ENCODE data around the gene PPDPF.
"Not testable (repeated sequence)": the region's sequence is repeated elsewhere in the genome, so short reads cannot be mapped to it uniquely, and the experiment has no call there.

PPDPF gene

DNA sequence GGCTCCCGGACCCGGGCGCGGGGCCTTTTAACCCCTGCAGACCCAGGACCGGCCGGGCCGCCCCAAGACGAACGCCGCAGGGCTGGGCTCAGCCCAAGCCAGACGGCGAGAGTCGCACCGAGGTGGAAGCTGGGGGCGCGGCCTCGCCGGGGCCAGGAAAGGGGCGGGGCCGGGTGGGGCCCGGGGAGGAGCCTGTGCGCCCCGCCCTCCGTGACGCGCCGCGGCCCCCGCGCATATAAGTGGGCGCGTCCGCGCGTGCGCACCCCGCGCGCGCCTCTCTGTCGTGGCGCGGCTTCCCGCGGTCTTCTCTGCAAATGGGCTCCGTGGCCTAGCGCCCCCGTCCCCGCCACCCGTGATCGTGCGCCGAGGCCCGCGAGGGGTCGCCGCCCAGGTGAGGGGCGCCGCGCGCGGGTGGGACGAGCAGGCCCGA is at the start of gene PPDPF:
PPDPF (plus strand) TSS at position 262 of the 430 bp plus-strand sequence. CDS start 544 bp downstream, outside the sequence.
- peak; percentile 98 for DNase-seq (ENCODE audit: low spot score)

DNA sequence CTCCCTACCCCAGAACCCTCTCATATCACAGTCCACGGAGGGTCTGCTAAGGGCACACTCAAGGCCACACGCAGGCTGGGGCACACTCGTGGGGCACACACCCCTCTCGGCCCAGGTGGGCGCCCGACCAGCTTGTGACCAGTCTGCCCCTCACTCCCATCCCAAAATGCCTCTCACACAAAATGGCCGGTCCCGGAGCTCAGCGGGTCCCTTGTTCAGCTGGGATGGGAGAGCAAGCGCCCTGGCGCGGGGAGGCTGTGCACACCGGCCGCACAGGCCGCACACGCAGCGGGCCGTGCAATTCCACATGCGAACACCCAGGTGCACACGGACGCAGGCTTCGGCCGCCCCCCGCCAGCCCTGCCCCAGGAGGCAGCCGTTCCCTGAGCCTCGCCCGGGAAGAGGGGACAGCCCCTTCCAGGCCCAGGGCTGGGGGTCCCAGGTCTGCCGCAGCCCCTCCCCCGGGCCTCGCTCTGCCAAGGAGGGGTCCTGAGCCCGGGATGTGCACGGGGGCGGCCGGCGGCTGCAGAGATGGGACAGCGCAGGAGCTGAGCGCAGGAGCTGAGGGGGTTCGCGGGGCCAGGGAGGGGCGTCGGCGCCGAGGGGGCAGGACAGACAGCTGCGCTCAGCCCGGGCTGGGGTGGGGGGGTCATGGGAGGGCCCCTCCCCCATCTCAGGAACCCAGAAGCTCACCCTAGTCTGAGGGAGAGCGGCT is 49.4 kb upstream of the PPDPF start:
- no peak for DNase-seq (ENCODE audit: low spot score)

- DNase-seq (ENCODE audit: low spot score): no peak
These were observed 48.9 kb upstream of the PPDPF start for GRCh38 chr20:63471717-63471980.

GRCh38 chr20:63471981-63472831 is 48.4 kb upstream of the PPDPF start, which contains the start of gene KCNQ2:
Gene KCNQ2, minus strand, starts transcription at chr20:63472655. Its CDS starts 192 bp downstream, at chr20:63472463.
- DNase-seq (ENCODE audit: low spot score): no peak

GRCh38 chr20:63472862-63473390 is 47.6 kb upstream of the PPDPF start:
- no peak for DNase-seq (ENCODE audit: low spot score)

GRCh38 chr20:63473555-63474449 is 46.8 kb upstream of the PPDPF start:
- no peak for DNase-seq (ENCODE audit: low spot score)

DNA sequence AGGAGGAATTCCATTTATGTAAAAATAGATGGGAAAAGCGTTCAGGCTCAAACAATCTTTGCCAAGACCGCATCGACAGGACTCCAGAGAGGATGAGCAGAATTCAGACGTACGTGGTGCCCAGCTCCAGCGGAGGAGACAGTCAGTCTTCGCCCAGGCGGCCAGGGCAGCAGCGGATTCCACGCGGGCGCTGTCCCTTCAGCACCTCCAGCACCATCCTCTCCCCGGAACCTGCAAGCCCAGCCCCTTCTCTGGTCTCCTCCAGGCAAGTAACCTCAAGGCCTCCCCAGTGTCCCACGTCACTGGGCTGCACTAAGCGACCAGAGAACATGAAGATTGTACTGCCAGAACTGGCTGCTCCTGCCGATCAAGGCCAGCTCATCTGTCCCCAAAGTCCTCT is 45.4 kb upstream of the PPDPF start:
- peak; percentile 48 for DNase-seq (ENCODE audit: low spot score)

DNA sequence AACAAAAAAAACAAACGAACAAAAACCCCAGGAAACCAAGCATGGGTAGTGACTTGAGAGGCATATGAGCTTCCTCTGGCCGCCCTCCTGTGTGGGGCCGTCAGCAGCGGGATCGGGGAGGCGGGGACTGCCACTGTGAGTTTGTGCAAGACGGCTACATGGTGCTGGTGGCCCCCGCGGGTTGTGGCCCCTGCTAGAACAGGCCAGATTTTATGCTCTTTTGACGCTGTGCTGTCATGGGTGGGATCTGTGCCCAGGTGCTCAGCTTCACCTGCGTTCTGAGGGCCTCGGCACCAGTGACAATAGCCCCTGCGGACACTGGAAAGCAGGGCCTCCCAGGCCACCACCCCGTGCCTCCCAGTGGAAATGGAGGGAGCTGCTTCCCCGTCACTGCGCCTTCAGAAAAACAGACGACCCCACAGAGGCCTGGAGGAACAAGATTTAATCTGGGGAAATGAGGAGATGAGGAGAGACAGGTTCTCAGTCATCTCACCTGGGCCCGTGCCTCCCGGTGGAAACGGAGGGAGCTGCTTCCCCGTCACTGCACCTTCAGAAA is 43.4 kb upstream of the PPDPF start:
- no peak for DNase-seq (ENCODE audit: low spot score)

DNA sequence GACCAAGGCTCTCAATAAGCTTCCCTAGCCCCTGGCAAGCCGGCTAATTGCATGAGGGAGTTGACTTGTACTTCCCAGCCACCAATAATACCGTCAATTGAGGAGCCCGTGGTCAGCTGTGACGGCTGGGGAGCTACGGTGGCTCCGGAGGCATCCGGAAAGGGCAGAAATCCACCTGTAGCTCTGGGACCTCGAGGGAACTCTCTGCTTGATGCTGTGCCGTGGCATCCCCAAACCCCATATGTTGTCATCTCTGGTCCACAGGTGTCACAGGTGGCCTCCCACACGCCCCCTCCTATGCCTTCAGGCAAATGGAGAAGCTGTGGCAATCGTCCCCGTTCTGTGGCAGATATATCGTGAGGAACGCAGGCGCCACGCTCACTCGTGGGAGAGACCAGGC is 42.6 kb upstream of the PPDPF start:
- DNase-seq (ENCODE audit: low spot score): no peak

DNA sequence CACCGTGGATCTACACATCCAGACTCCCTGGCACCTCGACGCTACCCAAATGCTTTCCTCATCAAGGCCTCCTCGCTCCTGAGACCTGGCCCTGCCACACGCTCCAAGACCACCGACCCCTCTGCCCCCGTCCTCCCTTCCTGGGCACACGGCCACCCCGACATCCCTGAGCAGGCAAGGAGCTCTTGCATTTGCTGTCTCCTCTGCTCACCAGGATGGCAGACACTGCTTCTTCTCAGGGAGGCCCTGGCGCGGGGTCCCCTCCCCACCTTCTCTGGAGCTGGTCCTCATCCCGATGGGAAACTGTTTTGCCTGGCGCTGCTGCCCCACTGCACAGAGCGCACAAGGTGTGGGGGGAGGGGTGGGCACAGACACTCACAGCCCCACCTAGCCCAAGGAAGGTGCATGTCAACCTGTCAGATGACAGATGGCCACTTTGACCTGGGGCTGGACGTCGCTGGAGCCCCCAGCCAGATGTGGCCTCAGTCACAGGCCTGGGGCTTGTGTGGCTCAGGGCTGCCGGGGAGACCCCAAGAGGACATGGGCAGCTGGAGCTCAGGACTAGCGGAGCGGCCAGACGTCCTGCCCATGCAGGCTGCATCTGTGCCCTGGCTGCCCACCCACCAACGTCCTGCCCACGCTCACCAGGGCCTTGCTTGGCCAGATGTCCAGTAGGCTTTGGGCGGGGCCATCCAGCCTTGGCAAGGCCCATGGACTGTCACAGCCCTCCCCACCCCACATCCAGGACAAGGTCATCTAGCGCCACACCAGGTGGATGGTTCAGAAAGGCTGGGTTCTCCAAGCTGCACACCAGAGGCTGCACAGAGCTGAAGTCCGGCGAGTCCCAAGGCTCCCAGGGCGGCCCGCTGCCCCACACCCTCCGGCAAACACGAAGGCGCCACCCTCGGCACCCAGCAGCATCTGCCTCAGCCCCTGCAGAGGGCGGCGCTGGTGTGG is 41.9 kb upstream of the PPDPF start:
- DNase-seq (ENCODE audit: low spot score): no peak

GRCh38 chr20:63479695-63480419 is 40.7 kb upstream of the PPDPF start:
- DNase-seq (ENCODE audit: low spot score): not testable (repeated sequence)

- DNase-seq (ENCODE audit: low spot score): no peak
These were observed 39.1 kb upstream of the PPDPF start for GRCh38 chr20:63481503-63481902.

- no peak for DNase-seq (ENCODE audit: low spot score)
These were observed 38.5 kb upstream of the PPDPF start for GRCh38 chr20:63482021-63482587.

DNA sequence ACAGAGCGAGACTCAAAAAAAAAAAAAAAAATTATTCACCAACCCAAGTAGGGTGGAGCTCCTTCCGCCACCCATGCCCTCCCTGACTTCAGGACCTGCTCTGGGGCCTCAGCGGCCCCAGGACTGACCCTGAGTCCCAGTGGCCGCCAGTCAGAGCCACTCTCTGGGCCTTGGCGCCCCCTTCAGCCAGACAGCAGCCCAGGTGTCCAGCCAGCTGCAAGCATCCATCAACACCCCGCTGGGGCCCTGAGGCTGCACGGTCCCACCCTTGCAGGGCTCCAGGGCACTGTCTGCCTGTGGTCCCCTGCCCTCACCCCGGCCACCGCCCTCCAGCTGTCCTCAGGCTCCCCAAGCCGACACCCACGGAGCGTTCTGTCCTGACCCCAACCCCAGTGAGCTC is 36.7 kb upstream of the PPDPF start:
- no peak for DNase-seq (ENCODE audit: low spot score)

GRCh38 chr20:63484236-63484635 is 36.3 kb upstream of the PPDPF start:
- DNase-seq (ENCODE audit: low spot score): no peak

DNA sequence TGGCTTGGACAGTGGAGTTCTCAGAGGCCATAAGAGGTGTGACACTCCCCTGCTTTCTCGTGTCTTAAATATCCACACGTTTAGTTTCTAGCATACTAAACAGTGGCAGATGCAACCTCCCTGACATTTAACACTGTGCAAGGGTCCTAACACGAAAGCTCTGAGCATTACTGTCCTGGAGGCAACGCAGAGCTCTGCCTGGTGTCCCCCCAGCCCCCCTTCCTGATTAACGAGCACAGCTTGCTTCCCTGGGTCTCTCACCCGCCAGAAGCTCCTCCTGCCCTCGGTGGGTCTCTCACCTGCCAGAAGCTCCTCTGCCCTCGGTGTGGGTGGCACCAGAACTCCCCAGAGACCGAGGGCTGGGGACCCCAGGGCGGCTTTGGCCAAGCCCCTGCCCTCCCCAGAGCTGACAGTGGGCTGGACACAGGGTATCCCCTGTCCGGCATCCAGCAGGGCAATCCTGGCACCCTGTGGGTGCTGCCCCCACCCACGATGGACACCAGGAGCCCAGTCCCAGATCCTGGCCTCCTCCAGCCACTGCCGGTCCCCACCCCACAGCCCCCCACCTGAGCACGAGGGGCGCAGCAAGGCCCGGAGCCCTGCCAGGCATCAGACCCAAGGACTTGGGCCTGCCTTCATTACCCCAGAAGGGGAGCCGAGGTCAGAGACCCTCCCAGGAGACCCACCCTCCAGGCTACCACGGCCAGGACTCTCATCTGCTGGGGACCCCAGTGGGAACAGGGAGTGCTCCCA is 35.7 kb upstream of the PPDPF start:
- no peak for DNase-seq (ENCODE audit: low spot score)

DNA sequence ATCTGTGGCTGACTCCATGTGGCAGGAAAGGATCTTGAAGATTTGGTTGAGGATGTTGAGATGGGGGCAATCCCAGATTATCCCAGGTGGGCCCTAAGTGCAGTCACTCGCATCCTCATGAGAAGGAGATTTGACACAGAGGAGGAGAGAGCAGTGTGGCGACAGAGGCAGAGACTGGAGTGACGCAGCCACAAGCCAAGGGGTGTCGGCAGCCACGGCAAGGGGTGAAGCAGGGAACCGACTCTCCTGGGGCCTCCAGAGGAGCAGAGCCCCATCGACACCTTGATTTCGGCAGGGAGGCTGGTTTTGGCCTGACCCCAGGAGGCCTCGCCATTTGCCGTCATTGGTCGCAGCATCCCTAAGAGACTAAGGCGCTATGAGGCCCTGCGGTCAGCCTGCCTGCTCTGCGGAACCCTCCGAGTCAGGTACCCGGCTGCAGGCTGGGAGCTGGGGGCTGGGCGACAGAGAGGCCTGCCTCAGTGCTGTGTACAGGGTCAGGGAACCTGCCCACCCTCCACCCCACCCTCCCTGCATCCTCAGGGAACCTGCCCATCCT is 34.2 kb upstream of the PPDPF start:
- no peak for DNase-seq (ENCODE audit: low spot score)

DNA sequence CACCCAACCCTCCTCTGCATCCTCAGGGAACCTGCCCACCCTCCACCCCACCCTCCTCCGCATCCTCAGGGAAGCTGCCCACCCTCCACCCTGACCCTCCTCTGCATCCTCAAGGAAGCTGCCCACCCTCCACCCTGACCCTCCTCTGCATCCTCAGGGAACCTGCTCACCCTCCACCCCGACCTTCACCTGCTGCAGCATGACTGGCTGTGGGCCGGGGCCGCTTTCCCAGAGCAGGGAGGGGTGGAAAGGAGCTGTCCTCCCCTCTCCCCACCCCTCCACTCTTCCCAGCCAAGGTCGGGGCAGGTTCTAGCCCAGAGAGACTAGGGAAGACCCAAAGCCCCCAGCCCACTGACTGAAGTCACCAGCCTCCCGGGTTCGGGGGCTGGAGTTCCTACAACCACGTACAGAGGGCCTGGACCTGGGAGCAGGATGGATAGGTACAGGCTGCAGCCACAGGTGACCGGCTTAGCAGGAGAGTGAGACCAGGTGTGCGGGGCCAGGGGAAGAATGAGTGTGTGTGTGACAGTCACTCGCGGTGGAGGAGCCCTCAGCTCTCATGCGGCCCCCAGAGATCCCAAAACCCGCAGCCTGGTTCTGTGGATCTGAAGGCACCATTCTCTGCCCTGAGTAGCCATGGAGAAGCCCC is 33.3 kb upstream of the PPDPF start:
- DNase-seq (ENCODE audit: low spot score): no peak
